Activated CD8-positive, alpha-beta memory T cell treated with anti-CD3 and anti-CD28 coated beads for 24 hours (primary cell): ENCODE measurements around the gene CMBL.
"Not testable (repeated sequence)": the region's sequence is repeated elsewhere in the genome, so short reads cannot be mapped to it uniquely, and the experiment has no call there.

Experiments
- DNase-seq: peaks from one replicate; pipeline ENCODE4 v3.0.0-alpha.2; 2020

The CMBL gene

GRCh38 chr5:10253390-10253789 lies 54.3 kb downstream of the CMBL start:
- DNase-seq = no peak

GRCh38 chr5:10251405-10251804 lies 56.3 kb downstream of the CMBL start:
- no peak for DNase-seq

GRCh38 chr5:10250806-10251276 lies 56.9 kb downstream of the CMBL start:
- no peak for DNase-seq

GRCh38 chr5:10249948-10250805 lies 57.5 kb downstream of the CMBL start, which contains the start of gene CCT5:
Gene CCT5 (plus strand): TSS chr5:10250280. CDS start chr5:10250341, 61 bp downstream.
- DNase-seq = peak; percentile 94

- DNase-seq = peak; percentile 63
Measured at GRCh38 chr5:10248378-10249260, 59.1 kb downstream of the CMBL start.

GRCh38 chr5:10247217-10247616 lies 60.5 kb downstream of the CMBL start:
- DNase-seq = not testable (repeated sequence)

GRCh38 chr5:10246761-10247160 lies 60.9 kb downstream of the CMBL start:
- no peak for DNase-seq

GRCh38 chr5:10244342-10244944 lies 63.3 kb downstream of the CMBL start:
- no peak for DNase-seq

- DNase-seq = no peak
Measured at GRCh38 chr5:10243660-10244240, 64.0 kb downstream of the CMBL start.

- no peak for DNase-seq
Measured at GRCh38 chr5:10235350-10235749, 72.4 kb downstream of the CMBL start.

GRCh38 chr5:10233505-10233904 lies 74.2 kb downstream of the CMBL start:
- DNase-seq = no peak

GRCh38 chr5:10233011-10233410 lies 74.7 kb downstream of the CMBL start:
- no peak for DNase-seq

- DNase-seq = no peak
Measured at GRCh38 chr5:10232386-10232785, 75.3 kb downstream of the CMBL start.

GRCh38 chr5:10229306-10230048 lies 78.2 kb downstream of the CMBL start:
- DNase-seq = no peak

- no peak for DNase-seq
Measured at GRCh38 chr5:10228288-10228687, 79.4 kb downstream of the CMBL start.
